ENCODE measurements around the gene SOBP. TPM values are rescaled to one million over a fixed set of nuclear protein-coding genes. Genes with fewer than 3 reads are reported as not detected.

The SOBP gene
- polyA plus RNA-seq, 2 of the 4 experiments (the other 2 are of a cell fraction) = 0.18 to 0.53 TPM

- 52% methylated on average over 2 of the region's 2 CpGs for WGBS (ENCODE audit: missing lambda C conversion rate)
- CTCF ChIA-PET = no interaction called here
Observed at GRCh38 chr6:107531868-107532267, 42.0 kb downstream of the SOBP start.

GRCh38 chr6:107532706-107533105 lies 42.8 kb downstream of the SOBP start:
- no peaks in the 10 kb centered on the region for H3K4me1 ChIP-seq
- 85% methylated on average over 6 of the region's 6 CpGs for WGBS (ENCODE audit: missing lambda C conversion rate)
- ATAC-seq (no peak), FAIRE-seq (no peak), DNase-seq (ENCODE audit: low read depth in 1 of 2, low spot score in 1 of 2) (no peak)
- no peak for TF ChIP-seq EP300 (IDR thresholded peaks at IDR 0.05)
- TF ChIP-seq ZSCAN20 (CRISPR knock-in tag; IDR thresholded peaks at IDR 0.05) = no peak
- no peak for TF ChIP-seq CBX2 (IDR thresholded peaks at IDR 0.05; ENCODE audit: borderline replicate concordance, low read depth)
- TF ChIP-seq HOXA7 (CRISPR knock-in tag; IDR thresholded peaks at IDR 0.05) = no peak
- no peak for TF ChIP-seq POLR2A (IDR thresholded peaks at IDR 0.05; ENCODE audit: low read length)
- TF ChIP-seq USF2 (IDR thresholded peaks at IDR 0.05) = no peak
- no peak for TF ChIP-seq MYC (IDR thresholded peaks at IDR 0.05; ENCODE audit: borderline replicate concordance, low read length)
- TF ChIP-seq RCOR1 (IDR thresholded peaks at IDR 0.05; ENCODE audit: low read depth, low read length) = no peak
- TF ChIP-seq KDM5A (IDR thresholded peaks at IDR 0.05) = no peak
- no peak for TF ChIP-seq HMGXB4 (CRISPR knock-in tag; IDR thresholded peaks at IDR 0.05; ENCODE audit: borderline replicate concordance)
- TF ChIP-seq HES2 (IDR thresholded peaks at IDR 0.05) = no peak
- H3K9me3 ChIP-seq = no peaks in the 10 kb centered on the region
- POLR2A ChIA-PET = no interaction called here
- no peak overlapping the region for H3K4me2 ChIP-seq
- CTCF ChIA-PET = interaction anchor here (0.6 kb wide), 1 partner anchor 10 kb away, joined by 3 read pairs; no protein-coding TSS in a partner anchor
- H3K4me3 ChIP-seq = no peak overlapping the region
- no peak overlapping the region for H3K27ac ChIP-seq

More at GRCh38 chr6:107531868-107532267, 42.0 kb downstream of the SOBP start:
- POLR2A ChIA-PET = no interaction called here
- no peak for DNase-seq (ENCODE audit: low read depth in 1 of 2, low spot score in 1 of 2)
- TF ChIP-seq ZNF302 (CRISPR knock-in tag; IDR thresholded peaks at IDR 0.05) = no peak
- TF ChIP-seq HMGXB4 (CRISPR knock-in tag; IDR thresholded peaks at IDR 0.05; ENCODE audit: borderline replicate concordance) = no peak
- TF ChIP-seq E2F6 (IDR thresholded peaks at IDR 0.05; ENCODE audit: borderline replicate concordance, low read depth) = no peak
- TF ChIP-seq RARB (CRISPR knock-in tag; IDR thresholded peaks at IDR 0.05) = no peak
- ATAC-seq = no peak
- Histone ChIP-seq H3K27ac (no peak overlapping the region), H3K4me3 (no peak overlapping the region), H3K4me2 (no peak overlapping the region), H3K4me1 (no peaks in the 10 kb centered on the region), H3K9me3 (no peaks in the 10 kb centered on the region)
- no peak for FAIRE-seq

GRCh38 chr6:107533415-107534059 lies 43.6 kb downstream of the SOBP start:
- Histone ChIP-seq H3K9me3 (no peaks in the 10 kb centered on the region), H3K4me3 (no peak overlapping the region), H3K4me2 (no peak overlapping the region), H3K4me1 (no peaks in the 10 kb centered on the region), H3K27ac (no peak overlapping the region)
- no peak for ATAC-seq
- POLR2A ChIA-PET = no interaction called here
- 91% methylated on average over 11 of the region's 11 CpGs for WGBS (ENCODE audit: missing lambda C conversion rate)
- DNase-seq (ENCODE audit: low read depth in 1 of 2, low spot score in 1 of 2) = no peak
- CTCF ChIA-PET = no interaction called here
- no peak for FAIRE-seq
- TF ChIP-seq ESRRA (IDR thresholded peaks at IDR 0.05; ENCODE audit: borderline replicate concordance, low read length) (no peak), MAZ (IDR thresholded peaks at IDR 0.05; ENCODE audit: borderline replicate concordance, low read depth, low read length) (no peak), FOXS1 (CRISPR knock-in tag; IDR thresholded peaks at IDR 0.05) (no peak), HDAC2 (IDR thresholded peaks at IDR 0.05) (no peak), CHD4 (IDR thresholded peaks at IDR 0.05; ENCODE audit: borderline replicate concordance) (no peak), CEBPB (IDR thresholded peaks at IDR 0.05) (no peak), GATA3 (IDR thresholded peaks at IDR 0.05; ENCODE audit: borderline replicate concordance) (no peak), RFX5 (IDR thresholded peaks at IDR 0.05) (no peak), RNF2 (IDR thresholded peaks at IDR 0.05; ENCODE audit: borderline replicate concordance, low read depth) (no peak), ATOH8 (CRISPR knock-in tag; IDR thresholded peaks at IDR 0.05; ENCODE audit: low read depth) (no peak), HOXB13 (CRISPR knock-in tag; IDR thresholded peaks at IDR 0.05; ENCODE audit: low read depth) (no peak), RARB (CRISPR knock-in tag; IDR thresholded peaks at IDR 0.05) (no peak), RAD21 (conservative IDR thresholded peaks at IDR 0.05 in 1 of 2, IDR thresholded peaks at IDR 0.05 in 1 of 2) (no peak), BCL3 (IDR thresholded peaks at IDR 0.05) (no peak)

Data from A549 (cell line).